Endothelial cell (in vitro differentiated cells): ENCODE data around the gene ABHD12. TPM values are rescaled to one million over a fixed set of nuclear protein-coding genes. Genes with fewer than 3 reads are reported as not detected.
A peak's percentile ranks its signal among the peaks of the same experiment; 100 is the strongest.

Experiments used
- DNase-seq: peaks from one replicate; pipeline ENCODE4 v3.0.0; 2021; ENCODE audit warnings: low spot score
- H3K27ac Mint-ChIP-seq: one replicate; pipeline ENCODE4 v1.8.0; 2021; ENCODE audit warnings: mixed read lengths, inconsistent platforms; ENCODE audit not compliant: unreplicated experiment
- H3K27me3 Mint-ChIP-seq: one replicate; pipeline ENCODE4 v1.8.0; 2021; ENCODE audit warnings: mild to moderate bottlenecking, moderate library complexity, mixed read lengths, inconsistent platforms; ENCODE audit not compliant: unreplicated experiment
- H3K36me3 Mint-ChIP-seq: one replicate; pipeline ENCODE4 v1.8.0; 2021; ENCODE audit warnings: mild to moderate bottlenecking, low read depth, mixed read lengths, inconsistent platforms; ENCODE audit not compliant: unreplicated experiment
- H3K4me1 Mint-ChIP-seq: one replicate; pipeline ENCODE4 v1.8.0; 2021; ENCODE audit warnings: mild to moderate bottlenecking, mixed read lengths, inconsistent platforms; ENCODE audit not compliant: unreplicated experiment
- H3K4me3 Mint-ChIP-seq: one replicate; pipeline ENCODE4 v1.8.0; 2021; ENCODE audit warnings: mild to moderate bottlenecking, mixed read lengths, inconsistent platforms; ENCODE audit not compliant: unreplicated experiment
- H3K9me3 Mint-ChIP-seq: one replicate; pipeline ENCODE4 v1.8.0; 2021; ENCODE audit warnings: mixed read lengths, inconsistent platforms; ENCODE audit not compliant: unreplicated experiment
- long read RNA-seq: library from polyadenylated mRNA; unstranded; transcript quantifications from one replicate; pipeline ENCODE4 v2.0.0, GENCODE V29; 2020; ENCODE audit not compliant: unreplicated experiment
- total RNA-seq: library from RNA; stranded (reverse); fragmentation: NEBNext Ultra II Directional; extraction: Animal tissue kit (Norgen Biotek cat#: 25700); gene quantifications from one replicate; pipeline ENCODE4 v1.2.1, GENCODE V29; 2021; ENCODE audit not compliant: unreplicated experiment
- TF ChIP-seq, protein P1 (sequence below): fragments of 200-600 bp; sonication (generic); IDR thresholded peaks from one replicate; pipeline ENCODE4 v1.5.0; 2021; ENCODE audit warnings: antibody characterized with exemption; ENCODE audit not compliant: unreplicated experiment

The ABHD12 gene
- 28.0 TPM for total RNA-seq
- long read RNA-seq, transcript ABHD12-201 (13 exons, 2,117 nt), result major isoform, 47 of 63 reads
- long read RNA-seq, partial matches to known transcripts, result 4 of 63 reads
- long read RNA-seq, other reads (novel, unspliced or antisense), result 9 of 63 reads

DNA sequence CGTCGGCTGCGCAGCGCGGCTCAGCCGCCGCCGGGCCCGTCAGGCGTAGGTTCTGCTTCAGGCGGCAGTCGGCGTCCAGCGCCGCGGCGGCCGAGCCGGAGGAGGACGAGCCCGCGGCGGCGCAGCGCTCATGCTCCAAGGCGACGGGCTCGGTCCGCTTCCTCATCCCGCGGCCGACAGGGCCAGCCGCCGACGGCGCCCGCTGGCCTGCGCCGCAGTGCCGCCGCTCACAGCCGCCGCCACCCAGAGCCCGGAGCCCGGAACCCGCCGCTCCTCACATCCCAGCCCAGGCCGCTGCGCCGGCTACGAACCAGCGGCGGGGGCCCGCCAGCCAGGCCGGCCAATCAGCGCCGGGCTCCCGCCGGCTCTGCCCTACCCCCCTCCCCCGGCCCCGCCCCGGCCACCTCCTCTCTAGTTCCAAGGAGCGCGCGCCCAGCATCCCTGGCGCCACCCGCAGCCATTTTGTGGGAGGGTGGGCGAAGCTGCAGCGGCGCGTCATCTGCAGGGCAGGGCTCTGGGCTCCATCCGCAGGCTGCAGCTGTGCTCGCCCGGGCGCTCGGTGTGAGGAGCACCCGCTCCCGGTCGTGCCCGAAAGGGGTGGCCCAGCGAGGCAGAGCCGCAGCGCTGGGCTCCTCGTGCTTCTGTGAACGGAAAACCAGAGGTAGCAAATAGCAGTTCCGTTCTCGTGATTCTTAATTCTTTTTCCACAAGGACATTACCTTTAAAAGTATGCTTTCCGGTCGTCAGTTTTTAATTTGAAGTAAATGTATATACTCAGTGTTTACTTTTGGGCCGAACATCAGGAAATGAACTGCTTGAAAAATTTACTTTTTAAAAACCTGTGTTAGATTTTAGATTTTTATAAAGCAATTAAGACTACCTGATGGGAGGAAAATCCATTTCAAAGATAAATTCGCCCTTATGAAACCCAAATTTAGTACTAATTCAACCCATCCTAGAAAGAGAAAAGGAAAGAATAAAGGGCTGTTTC, at the start of gene ABHD12:
ABHD12 (minus strand) TSS at position 298 of the 991 bp plus-strand sequence; CDS start at position 166, 132 bp downstream.
- peak within 1 kb of the TSS; percentile 94 for H3K4me3 Mint-ChIP-seq
- no peaks in the 10 kb centered on the region for H3K9me3 Mint-ChIP-seq
- H3K36me3 Mint-ChIP-seq, result peaks cover 6% of the 10 kb centered on the region
- peaks cover 10% of the 10 kb centered on the region for H3K27me3 Mint-ChIP-seq
- peak within 1 kb of the TSS; percentile 83 for H3K27ac Mint-ChIP-seq
- DNase-seq, result peak; percentile 96
- TF ChIP-seq, protein P1, sequence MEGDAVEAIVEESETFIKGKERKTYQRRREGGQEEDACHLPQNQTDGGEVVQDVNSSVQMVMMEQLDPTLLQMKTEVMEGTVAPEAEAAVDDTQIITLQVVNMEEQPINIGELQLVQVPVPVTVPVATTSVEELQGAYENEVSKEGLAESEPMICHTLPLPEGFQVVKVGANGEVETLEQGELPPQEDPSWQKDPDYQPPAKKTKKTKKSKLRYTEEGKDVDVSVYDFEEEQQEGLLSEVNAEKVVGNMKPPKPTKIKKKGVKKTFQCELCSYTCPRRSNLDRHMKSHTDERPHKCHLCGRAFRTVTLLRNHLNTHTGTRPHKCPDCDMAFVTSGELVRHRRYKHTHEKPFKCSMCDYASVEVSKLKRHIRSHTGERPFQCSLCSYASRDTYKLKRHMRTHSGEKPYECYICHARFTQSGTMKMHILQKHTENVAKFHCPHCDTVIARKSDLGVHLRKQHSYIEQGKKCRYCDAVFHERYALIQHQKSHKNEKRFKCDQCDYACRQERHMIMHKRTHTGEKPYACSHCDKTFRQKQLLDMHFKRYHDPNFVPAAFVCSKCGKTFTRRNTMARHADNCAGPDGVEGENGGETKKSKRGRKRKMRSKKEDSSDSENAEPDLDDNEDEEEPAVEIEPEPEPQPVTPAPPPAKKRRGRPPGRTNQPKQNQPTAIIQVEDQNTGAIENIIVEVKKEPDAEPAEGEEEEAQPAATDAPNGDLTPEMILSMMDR, result no peak
- peaks cover 9% of the 10 kb centered on the region for H3K4me1 Mint-ChIP-seq

DNA sequence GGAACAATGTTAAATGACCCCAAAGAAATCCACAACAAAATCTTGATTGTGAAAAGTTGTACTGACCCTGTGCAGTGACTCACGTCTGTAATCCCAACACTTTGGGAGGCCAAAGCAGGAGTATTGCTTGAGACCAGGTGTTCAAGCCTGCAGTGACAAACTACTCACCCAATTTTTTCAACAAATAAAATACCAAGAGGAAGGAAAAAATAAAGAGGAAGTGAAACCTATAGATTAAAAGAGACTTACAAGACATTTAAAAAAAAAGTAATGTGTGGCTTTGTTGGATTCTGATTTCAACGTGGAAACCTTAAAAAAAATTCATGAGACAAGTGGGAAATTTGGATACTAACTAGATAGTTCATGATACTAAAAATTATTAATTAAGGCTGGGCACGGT, 48.7 kb upstream of the ABHD12 start:
- TF ChIP-seq, protein P1, result no peak
- Mint-ChIP-seq H3K36me3 (no peaks in the 10 kb centered on the region), H3K9me3 (no peaks in the 10 kb centered on the region), H3K27me3 (no peaks in the 10 kb centered on the region), H3K27ac (no peak overlapping the region), H3K4me1 (no peaks in the 10 kb centered on the region), H3K4me3 (no peak overlapping the region)
- DNase-seq, result no peak

DNA sequence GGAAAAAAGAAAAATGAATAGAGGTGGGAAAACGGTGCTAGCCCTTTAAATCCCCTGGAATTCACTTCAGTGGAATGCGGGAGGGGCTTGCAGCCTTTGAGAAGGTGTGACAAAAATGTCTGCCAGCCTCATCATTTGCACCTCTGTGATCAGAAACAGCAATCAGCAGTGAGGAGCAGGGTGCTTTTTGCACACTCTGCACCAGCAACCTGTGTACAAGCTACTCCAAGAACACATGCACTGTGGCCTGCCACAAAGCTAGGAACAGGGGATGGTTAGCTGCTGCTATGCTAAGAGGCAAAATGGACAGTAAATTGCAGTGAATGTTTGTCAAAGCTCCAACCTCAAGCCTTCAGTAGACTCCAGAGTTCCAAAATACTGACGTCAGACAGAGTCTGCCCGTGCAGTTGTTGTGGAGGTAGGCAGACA, 46.5 kb upstream of the ABHD12 start:
- H3K27ac Mint-ChIP-seq, result no peak overlapping the region
- no peak overlapping the region for H3K4me3 Mint-ChIP-seq
- H3K9me3 Mint-ChIP-seq, result no peaks in the 10 kb centered on the region
- no peaks in the 10 kb centered on the region for H3K27me3 Mint-ChIP-seq
- H3K4me1 Mint-ChIP-seq, result no peaks in the 10 kb centered on the region
- TF ChIP-seq, protein P1, result no peak
- no peaks in the 10 kb centered on the region for H3K36me3 Mint-ChIP-seq
- no peak for DNase-seq

DNA sequence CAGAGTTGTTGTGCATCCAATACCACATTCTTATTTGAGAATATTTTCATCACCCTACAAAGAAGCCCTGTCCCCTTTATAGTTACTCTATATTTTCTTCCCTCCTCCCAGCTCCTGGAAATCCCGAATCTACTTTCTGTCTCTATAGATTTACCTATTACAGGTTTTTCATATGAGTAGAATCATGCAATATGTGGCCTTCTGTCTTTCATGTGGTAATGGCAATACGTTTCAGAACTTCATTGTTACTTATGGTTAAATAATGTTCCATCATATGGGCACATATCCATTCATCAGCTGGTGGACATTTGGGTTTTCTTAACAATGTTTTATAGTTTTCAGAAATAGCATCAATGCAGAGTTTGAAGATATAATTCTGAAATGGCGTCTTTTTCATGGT, 33.9 kb upstream of the ABHD12 start:
- TF ChIP-seq, protein P1, result no peak
- Mint-ChIP-seq H3K27ac (no peak overlapping the region), H3K36me3 (peaks cover 9% of the 10 kb centered on the region), H3K9me3 (no peaks in the 10 kb centered on the region), H3K27me3 (no peaks in the 10 kb centered on the region), H3K4me1 (no peaks in the 10 kb centered on the region), H3K4me3 (no peak overlapping the region)
- DNase-seq, result no peak

DNA sequence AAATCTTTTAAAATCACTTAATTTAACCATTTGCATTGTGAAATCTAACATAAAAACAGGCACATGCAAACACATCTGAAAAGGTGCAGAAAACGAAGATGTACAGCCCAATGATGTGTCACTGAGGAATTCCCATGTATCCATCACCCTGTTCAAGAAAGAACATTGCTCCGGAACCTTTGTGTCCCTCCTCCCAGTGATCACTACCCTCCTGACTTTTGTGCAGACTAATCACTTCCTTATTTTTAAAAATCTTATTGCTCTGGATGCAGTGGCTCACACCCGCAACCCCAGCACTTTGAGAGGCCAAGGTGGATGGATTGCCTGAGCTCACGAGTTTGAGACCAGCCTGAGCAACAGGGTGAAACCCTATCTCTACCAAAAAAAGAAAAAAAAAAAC, 31.4 kb upstream of the ABHD12 start:
- Mint-ChIP-seq H3K27me3 (peaks cover 2% of the 10 kb centered on the region), H3K9me3 (no peaks in the 10 kb centered on the region), H3K27ac (no peak overlapping the region), H3K4me1 (no peaks in the 10 kb centered on the region), H3K36me3 (peaks cover 14% of the 10 kb centered on the region), H3K4me3 (no peak overlapping the region)
- DNase-seq, result no peak
- TF ChIP-seq, protein P1, result no peak
